HG03342 (cell line): ENCODE results near the gene SRRD.
A peak's percentile ranks its signal among the peaks of the same experiment; 100 is the strongest.
"Not testable (repeated sequence)": the region's sequence is repeated elsewhere in the genome, so short reads cannot be mapped to it uniquely, and the experiment has no call there.

Source experiments
- ATAC-seq: cut with Tn5 transposase; IDR thresholded peaks from one replicate; pipeline ENCODE4 v1.9.1; 2021; ENCODE audit warnings: mild to moderate bottlenecking, moderate library complexity; ENCODE audit not compliant: unreplicated experiment

SRRD gene

GRCh38 chr22:26483439-26484359, at the start of gene SRRD, which contains the start of gene HPS4:
SRRD (plus strand) TSS chr22:26483877; CDS start chr22:26483891, 14 bp downstream.
HPS4 (minus strand) TSS chr22:26483783; CDS start chr22:26481762, 2,021 bp downstream.
- peak; percentile 61 for ATAC-seq

- ATAC-seq = no peak
These were observed 48.2 kb upstream of the SRRD start for GRCh38 chr22:26435327-26436093.

GRCh38 chr22:26436903-26437515, 46.7 kb upstream of the SRRD start:
- ATAC-seq = no peak

GRCh38 chr22:26437694-26438392, 45.8 kb upstream of the SRRD start:
- ATAC-seq = no peak

- ATAC-seq = not testable (repeated sequence)
These were observed 44.9 kb upstream of the SRRD start for GRCh38 chr22:26438776-26439175.

GRCh38 chr22:26439559-26439958, 44.1 kb upstream of the SRRD start:
- ATAC-seq = no peak

- no peak for ATAC-seq
These were observed 41.5 kb upstream of the SRRD start for GRCh38 chr22:26442086-26442756.

- ATAC-seq = no peak
These were observed 39.6 kb upstream of the SRRD start for GRCh38 chr22:26443901-26444690.

- no peak for ATAC-seq
These were observed 38.9 kb upstream of the SRRD start for GRCh38 chr22:26444777-26445176.

- ATAC-seq = no peak
These were observed 38.0 kb upstream of the SRRD start for GRCh38 chr22:26445577-26446275.

- no peak for ATAC-seq
These were observed 36.7 kb upstream of the SRRD start for GRCh38 chr22:26446808-26447515.

- ATAC-seq = no peak
These were observed 35.9 kb upstream of the SRRD start for GRCh38 chr22:26447584-26448329.

- ATAC-seq = no peak
These were observed 35.3 kb upstream of the SRRD start for GRCh38 chr22:26448334-26448733.

- ATAC-seq = no peak
These were observed 34.7 kb upstream of the SRRD start for GRCh38 chr22:26448941-26449340.

- ATAC-seq = no peak
These were observed 33.1 kb upstream of the SRRD start for GRCh38 chr22:26450453-26451185.

- ATAC-seq = no peak
These were observed 31.3 kb upstream of the SRRD start for GRCh38 chr22:26452236-26453016.
